Measurements from ENCODE around the gene CKS1B.
A peak's percentile ranks its signal among the peaks of the same experiment; 100 is the strongest.

DNA sequence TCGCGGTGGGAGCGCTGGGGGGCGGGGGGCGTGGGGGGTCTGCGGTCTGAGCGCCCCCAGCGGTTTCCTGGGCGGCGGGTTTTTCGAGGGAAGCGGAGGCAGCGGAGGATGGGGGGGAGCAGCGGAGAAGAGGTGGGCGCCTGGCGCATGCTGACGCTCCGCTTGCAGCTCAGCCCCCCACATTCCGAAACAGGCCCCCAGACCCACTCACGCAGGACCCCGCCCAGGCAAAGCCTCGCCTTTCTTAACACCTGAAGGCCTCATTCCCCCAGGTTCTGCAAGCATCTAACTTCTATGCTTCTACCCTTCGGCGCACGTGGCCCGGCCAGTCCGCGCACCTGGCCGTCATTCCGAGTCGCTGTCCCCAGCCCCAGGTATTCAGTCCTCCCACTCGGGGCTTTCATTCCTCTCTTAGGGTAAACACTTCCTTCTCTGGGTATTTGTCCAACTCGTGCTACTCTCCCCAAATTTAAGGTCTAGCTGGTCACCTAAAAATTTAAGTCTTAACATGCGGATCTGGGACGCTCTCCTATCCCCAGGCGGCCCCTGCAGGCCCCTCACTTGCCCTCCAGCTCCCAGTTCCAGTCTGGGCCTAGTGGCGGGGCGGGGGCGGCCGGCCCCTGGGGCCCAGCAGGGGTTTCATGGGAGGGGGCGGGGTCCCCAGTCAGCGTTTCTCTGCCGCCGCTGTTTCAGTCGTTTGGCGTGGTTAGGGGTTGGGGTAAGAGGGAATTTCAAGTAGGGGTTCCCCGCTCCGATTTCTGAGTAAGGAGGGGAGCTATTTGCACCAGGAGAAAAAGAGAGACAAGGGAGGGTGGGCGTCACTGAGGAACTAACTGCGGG, 25.3 kb downstream of the CKS1B start:
- no peak for TF ChIP-seq SP1 (IDR thresholded peaks at IDR 0.05)
- peak; percentile 3 for TF ChIP-seq CTCF (IDR thresholded peaks at IDR 0.05; ENCODE audit: low read depth, low read length, missing input control)
- TF ChIP-seq REST (IDR thresholded peaks at IDR 0.05), result peak; percentile 38
